NCI-H226 (cell line): ENCODE measurements around the gene TMLHE.
"Not testable (repeated sequence)": the region's sequence is repeated elsewhere in the genome, so short reads cannot be mapped to it uniquely, and the experiment has no call there.

ENCODE experiments used
- DNase-seq: peaks from one replicate; pipeline ENCODE4 v3.0.0-alpha.2; 2015

TMLHE gene

DNA sequence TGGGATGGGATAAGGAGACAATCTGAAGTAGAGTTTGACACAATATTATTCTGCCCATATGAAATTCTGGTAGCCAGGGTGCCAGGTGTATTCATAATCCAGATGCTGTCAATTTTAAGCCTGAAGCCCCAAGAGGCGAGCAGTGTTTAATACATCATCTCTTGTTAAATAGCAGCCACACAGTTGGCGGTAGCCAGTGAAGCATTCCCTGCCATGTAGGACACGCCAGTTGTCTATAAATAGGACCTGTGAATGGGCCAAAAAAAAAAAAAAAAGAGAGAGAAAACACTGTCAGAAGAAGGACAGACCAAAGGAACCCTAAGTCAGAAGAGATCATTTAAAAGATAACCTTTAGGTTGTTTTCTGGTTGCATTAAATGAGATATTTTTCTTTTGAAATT lies 121.3 kb downstream of the TMLHE start:
- not testable (repeated sequence) for DNase-seq

DNA sequence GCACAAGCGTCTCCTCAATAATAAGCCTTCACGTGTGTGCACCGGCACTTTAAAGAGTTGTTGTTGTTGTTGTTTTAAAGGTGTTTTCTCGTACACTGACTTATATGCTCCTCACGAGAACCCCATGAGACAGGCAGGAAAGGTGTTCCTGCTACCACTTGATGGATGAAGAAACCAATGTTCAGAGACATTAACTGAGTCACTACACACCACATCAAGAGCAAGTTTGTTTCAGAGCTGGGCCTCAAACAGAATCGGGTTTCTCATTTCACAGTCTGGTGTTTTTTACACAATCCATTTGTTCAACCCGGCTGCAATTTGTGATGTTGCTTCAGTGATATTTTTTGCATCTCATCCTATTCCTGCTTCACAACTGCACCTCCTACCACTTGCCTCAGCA lies 135.6 kb downstream of the TMLHE start:
- not testable (repeated sequence) for DNase-seq

DNA sequence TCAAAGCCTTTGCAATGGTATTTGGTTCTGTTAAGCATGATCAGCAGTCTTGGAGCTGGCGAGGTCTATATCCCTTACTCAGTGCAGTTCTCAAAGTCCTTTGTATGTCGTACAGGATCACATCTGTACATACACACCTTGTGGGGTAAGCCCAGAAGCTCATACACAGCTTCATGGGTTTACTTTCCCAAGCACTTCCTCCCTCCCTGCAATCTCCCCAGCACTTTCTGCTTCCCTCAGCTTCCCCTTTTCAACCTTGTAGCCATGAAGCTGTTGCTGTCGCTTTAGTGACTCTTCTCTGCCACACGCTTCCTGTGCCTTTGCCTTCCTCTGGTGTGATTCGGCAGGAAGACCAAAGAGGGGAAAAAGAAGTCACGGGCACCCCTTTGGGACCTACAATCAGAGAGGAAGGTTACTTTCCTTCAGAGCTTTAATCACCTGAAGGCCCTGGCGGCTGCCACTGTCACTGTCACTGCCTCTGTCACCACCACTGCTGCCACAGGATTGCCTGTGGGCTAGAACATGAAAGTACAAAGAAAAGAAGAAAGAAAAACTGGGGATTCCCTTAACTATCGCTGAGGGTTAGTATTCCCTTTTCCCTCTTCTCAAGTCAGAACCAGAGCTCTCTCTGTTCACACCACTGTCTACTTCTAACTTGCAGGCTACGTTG lies 146.3 kb downstream of the TMLHE start:
- not testable (repeated sequence) for DNase-seq

DNA sequence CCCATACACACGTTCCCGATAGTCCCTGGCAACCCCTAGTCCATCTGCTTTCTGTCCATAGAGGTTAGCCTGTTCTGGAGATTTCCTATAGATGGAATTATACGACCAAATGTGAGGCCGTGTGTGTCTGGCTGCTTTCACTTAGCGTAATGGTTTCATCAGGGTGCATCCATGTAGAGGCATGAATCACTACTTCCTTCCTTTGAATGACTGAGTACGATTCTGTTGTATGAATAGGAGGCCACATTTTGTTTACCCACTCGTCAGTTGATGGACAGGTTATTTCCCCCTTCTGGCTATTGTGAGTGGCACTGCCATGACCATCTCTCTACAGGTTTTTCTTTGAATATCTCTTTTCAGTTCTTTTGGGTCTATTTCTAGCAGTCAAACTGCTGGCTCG lies 152.3 kb downstream of the TMLHE start:
- not testable (repeated sequence) for DNase-seq

DNA sequence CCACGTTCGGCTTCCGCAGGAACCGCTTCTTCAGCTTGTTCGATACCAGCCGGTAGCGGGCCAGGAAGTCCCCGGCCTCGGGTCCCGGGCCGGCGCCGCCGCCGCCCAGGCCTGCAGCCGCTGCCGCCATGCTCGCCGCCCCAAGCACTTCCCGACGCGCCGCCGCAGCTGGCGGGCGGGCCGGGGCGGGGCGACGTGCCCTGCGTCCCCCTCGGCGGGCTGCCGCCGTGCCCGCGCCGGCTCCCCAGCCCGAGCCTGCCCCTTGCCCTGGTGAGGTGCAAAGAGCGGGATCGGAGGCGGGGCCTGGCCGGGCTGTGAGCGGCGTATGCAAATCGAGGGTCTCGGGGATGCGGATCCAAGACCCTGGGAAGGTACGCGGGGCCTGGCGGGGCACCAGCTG lies 154.3 kb downstream of the TMLHE start, which contains the start of gene F8A3:
Gene F8A3, minus strand, starts transcription at position 150 of the 400 bp plus-strand sequence. Its CDS starts 20 bp downstream, at position 130.
- not testable (repeated sequence) for DNase-seq

DNA sequence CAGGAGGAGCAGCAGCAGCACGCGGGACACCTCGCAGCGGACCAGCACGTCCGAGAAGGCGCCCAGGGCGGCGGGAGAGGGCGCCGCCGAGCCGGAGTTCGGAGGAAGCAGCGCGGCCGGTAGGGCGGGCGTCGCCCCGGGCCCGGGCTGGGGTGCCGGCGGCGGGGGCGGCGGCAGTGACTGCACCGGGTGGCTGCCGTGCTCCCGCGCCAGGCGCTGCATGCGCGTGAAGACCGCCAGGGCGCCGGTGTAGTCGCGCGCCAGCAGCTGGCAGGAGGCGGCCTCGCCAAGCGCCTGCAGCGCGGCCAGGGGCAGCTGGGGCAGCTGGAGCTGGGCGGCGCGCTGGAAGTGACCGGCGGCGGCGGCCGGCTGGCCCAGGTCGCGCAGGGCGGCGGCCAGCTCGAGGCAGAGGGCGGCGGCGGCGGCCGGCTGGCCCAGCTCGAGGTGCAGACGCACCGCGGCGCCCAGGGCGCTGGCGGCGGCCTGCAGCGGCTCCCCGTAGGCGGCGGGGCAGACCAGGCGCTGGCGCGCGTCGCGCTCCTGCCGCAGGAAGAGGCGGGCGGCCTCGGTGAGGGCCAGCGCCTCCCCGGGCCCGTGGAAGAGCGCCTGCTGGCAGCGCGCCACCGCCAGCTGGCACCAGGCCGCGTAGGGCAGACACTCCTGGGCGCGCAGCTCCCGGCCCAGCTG lies 154.8 kb downstream of the TMLHE start:
- DNase-seq = not testable (repeated sequence)

DNA sequence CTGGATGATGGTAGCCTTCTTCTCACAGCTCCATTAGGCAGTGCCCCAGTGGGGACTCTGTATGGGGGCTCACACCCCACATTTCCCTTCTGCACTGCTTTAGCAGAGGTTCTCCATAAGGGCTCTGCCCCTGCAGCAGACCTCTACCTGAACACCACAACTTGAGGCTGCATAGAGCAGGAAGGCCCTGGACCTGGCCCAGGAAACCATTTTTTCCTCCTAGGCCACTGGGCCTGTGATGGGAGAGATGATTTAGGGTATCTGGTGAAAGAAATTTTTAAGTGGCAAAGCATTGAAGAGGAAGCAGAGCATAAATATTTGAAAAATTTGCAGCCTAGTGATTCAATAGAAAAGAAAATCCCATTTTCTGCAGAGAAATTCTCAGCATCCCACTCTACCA lies 171.7 kb downstream of the TMLHE start:
- no peak for DNase-seq
